Stimulated activated CD4-positive, alpha-beta T cell treated with anti-CD3 and anti-CD28 coated beads, Interleukin-4, amount 100 ng/mL, for 1 hour (primary cell): ENCODE results near the gene RNASET2.

Experiments used
- DNase-seq: peaks from one replicate; pipeline ENCODE4 v3.0.0-alpha.2; 2020

RNASET2 gene, protein sequence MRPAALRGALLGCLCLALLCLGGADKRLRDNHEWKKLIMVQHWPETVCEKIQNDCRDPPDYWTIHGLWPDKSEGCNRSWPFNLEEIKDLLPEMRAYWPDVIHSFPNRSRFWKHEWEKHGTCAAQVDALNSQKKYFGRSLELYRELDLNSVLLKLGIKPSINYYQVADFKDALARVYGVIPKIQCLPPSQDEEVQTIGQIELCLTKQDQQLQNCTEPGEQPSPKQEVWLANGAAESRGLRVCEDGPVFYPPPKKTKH

DNA sequence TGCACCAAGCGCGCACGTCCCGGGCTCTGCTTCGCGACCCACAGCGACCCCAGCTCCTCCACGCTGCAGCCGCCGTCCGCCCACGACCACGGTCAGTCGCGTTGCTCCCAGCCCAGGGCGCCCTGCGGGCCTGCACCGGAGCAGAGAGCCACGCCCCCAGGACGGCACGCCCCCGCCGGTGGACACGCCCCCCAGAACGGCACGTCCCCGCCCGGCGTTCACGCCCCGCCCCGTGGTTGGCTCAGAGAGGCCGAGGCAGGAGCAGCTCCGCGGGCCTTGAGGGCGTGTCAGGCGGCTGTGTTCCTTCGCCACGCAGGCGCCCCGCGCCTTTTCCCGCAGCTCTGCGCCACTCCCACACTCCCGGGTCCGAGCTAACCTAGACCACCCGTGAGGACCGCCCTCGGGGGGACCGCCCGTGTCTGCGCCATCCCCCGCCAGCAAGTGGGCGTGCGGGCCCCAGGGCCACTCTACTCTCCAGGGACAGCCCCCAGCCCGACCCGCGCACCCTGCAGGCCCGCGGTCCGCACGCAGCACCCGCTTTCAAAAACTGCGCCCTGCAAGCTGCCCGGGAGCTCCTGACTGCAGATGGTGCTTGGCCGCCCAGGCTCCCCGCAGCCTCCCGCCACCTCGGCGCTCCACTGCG, at the start of gene RNASET2:
TSS of gene RNASET2 (minus strand) at position 107 of the 643 bp plus-strand sequence. CDS start 368 bp downstream, outside the sequence.
- DNase-seq, result peak; percentile 100

DNA sequence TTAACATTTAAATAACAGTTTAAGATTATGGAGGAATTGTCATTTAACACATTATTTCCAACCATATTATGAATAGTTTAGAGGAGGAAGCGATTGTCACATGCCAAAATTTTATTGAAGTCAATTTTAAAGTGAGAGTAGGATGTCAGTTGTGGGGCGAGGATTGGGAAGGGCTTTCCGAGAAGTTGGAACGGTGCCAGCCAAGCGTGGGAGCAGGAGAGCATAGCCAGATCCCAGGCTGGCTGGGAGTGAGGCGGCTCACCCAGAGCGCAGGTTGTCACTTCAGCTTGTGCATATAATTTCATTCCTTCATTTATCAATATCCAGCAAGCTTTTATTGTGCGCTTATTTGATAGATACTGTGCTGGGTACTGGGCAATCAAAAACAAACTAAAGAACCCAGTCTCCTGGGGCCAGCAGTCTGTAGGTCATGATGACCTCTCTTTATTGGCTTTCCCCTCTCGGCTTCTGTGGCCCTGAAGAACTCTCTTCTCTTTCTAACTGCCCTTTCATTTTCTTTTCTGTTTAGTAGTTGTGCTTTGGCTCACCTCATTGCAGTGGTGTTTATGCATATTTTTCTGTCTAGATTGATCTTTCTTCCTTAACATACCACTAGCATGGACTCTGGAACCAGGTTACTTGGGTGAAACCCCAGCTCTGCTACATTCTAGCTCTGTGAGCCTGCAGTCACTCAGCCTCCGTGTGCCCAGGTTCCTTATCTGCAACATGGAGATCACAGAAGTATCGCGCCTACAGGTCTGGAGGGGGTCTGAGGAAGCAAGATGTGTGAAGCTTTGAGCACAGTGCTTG, 49.2 kb upstream of the RNASET2 start:
- DNase-seq, result no peak

DNA sequence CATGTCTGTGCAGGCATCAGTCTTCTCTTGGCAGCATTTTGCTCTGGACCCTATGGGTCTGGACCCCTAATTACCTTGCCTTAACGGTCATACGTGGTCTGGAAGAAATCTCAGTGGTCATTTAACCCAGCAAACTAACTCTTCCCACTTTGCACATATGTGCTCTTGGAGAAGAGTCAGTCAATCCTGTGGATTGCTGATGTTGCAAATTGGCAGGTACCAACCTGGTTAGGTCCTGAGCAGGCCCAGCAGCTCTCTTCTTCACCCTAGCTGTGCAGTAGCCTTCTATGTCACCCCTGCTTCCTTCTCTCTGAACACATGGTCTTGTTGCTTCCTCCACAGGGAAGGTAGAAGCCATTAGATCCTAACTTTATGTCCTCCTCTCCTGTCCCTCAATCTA, 44.4 kb upstream of the RNASET2 start:
- DNase-seq, result no peak

DNA sequence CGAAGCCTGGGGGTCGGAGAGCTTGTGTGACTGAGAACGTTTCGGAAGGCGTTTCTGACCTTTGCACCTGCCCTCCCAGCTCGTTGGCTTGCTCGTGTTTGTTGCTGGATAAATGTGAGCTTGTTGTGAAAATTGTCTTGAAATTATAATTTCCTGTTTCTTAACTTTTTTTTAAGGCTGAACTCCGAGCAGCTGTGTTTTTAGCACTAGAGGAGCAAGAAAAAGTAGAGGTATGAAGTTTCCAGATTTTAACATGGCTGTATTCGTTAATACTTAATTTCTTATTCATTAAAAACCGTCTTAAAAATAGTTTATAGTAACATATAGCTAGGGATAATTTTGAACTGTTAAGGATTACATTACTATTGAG, 43.5 kb upstream of the RNASET2 start:
- no peak for DNase-seq

DNA sequence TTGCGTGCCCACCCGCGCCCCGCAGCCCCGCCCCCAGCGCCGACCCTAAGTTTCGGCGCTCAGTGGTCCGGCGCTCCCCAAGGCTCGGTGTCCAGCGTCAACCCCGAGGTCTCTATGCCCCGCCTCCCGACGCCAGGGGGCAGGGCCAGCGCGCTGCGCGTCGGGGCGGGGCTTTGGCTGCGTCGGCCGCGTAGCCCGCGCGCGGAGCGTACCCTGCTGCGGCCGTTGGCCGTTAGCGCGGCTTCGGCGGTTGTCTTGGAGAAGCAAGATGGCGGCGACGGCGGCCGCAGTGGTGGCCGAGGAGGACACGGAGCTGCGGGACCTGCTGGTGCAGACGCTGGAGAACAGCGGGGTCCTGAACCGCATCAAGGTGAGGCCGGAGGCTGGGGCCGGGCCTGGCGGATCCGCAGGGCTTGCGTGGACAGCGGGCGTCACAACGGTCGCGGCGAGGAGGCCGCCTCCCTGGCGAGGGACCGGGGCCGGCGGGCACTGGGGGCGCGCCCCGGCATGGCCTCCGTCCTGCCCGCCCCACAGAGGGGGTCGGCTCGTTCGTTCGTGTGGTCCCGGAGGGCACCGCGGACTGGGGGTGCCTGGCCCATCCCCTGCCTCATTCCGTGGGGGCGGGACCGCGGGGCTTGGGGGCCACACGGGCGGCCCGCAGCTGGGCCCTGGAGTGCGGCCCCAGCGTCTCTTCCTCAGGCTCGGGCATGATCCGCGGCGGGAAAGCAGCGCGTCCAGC, 43.0 kb upstream of the RNASET2 start, which contains the start of gene CEP43:
TSS of gene CEP43 (plus strand) at position 253 of the 739 bp plus-strand sequence. CDS start at position 269, 16 bp downstream.
- DNase-seq, result peak; percentile 86

DNA sequence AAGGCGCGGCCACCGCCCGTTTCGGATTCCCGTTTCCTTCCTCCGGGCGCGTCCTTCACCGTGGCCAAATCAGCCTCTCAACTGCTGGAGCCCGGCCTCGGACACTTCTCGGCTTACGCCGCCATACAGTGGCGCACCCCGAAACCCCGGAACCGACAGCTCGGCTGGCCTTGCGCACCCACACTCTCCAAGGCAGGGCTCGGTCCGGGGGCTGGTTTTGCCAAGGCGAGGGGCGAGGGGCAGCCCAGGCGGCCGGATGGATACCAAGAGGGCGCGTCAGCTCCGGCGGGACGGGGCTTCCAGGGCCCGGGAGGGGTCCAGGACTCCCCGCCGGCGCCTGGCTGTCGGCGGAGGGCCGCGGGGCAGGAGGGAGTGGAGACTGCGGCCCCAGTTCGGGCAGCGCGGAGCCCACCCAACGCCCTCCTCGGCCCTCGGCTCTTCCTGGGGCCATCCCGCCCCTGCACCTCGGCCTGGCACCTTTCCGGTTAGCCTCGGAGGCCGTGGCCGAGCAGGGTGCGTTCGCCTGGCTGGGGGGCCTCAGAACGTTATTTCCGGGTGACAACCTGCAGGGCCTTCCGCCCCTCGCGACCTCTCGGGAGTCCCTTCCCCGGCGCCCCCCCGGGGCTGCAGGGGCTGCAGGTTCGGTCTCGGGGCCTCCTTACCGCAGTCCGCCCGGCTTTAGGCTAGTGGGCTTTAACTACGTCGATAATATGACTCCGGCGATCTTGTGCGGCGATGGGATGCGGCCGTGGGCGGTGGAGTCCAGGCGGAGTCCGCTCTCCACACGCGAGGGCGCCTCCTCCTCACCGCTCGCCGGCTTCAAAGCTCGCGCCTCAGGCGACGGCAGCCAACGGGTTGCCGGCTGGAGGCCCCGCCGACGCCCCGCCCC, 42.1 kb upstream of the RNASET2 start:
- DNase-seq, result peak; percentile 15

DNA sequence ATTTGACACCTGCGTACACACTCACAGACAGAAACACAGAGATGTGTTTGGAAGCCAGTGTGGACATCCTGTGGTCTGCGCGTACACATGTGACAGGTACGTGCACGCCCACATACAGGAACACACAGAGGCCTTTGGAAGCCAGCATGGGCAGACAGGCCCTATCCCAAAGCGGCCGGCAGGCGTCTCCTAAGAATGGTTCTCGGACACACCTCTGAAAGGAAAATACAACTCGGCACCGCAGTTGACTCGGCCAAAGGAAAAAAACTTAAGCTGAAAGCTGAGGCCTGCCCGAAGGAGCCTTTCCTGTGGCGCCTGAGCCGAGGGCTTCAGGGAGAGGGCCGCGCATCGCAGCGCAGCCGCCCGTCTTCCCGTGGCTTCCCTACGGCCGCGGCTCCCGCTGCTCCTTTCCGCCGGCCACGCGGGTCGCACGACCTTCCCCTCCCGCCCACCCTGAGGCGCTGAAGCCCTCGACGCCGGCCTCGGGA, 41.5 kb upstream of the RNASET2 start:
- DNase-seq, result peak; percentile 46

DNA sequence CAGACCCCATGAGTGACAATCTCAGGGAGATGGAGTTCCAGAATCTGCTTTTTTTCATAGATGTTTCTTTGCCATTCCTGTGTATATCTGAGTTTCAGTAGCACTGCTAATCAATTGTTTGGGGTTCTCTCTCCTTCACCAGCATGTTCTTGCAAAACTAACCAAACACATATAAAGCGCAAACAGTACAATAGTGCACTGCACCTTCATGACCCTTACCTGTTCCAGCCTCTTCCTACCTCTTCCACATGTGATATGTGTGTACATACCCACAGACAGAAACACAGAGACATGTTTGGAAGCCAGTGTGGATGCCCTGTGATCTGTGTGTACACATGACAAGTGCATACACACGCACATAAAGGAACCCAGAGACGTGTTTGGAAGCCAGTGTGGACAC, 41.0 kb upstream of the RNASET2 start:
- no peak for DNase-seq

DNA sequence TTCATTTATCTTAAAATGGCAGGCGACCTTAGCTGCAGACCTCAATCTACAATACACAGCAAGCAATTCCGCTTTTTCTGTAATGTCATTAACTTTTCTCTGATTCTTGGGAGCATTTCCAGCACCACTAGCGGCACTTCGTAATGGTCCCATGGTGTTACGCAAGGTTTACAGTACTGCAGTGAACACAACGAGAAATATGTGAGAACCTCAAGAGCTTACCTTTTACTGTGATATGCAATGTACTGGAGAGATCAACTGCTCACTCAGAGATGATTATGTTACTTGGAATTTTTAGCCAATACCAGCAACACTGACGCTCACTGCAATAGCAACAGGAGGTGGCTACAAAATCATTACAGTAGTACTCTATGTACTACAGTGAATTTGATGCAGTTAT, 40.1 kb upstream of the RNASET2 start:
- DNase-seq, result no peak

DNA sequence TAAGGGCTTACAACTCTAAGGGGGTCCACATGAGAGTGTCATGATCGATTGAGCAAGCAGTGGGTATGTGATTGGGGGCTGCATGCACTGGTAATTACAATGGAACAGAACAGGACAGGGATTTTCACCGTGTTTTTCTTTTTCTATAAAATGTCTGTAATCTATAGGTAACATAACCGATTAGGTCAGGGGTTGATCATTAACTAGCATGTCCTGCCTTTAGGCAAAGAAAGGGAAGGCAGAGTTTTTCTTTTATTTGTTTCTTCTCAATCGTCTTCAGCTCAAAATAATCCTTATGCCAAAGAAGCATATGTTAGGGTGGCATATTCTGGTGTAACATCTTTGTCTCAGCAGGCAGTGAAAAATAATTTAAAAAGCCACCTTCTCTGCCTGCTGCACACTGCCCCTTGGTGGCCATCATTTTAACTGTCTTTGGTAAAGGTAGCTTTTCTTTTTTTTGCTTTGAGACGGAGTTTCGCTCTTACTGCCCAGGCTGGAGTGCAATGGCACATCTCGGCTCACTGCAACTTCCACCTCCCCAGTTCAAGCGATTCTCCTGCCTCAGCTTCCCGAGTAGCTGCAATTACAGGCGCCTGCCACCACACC, 33.2 kb upstream of the RNASET2 start:
- DNase-seq, result peak; percentile 44

DNA sequence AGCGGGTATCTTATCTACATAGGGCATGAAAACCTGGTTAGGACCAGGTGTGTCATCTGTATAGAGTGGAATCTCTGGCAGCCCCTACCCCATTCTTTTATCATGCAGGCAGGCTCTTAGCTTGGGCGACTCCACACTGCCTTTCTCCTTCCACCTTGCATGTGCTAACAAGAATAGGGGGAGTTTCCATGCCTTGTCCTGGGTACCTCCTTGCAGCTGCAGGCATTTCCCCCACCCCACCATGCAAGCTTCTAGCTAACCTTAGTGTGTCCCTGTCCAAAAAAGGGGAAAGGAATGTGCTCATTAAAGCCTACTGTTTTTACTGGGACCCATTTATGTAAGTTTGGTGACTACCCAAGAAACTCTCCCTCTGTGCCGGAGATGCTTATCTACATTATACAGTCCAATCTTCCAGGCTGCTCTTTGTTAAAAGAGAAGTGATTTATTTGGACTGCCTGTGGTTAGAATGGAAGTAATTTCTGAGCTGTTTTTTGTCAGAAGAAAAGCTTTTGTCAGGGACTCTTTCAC, 32.4 kb upstream of the RNASET2 start:
- no peak for DNase-seq

DNA sequence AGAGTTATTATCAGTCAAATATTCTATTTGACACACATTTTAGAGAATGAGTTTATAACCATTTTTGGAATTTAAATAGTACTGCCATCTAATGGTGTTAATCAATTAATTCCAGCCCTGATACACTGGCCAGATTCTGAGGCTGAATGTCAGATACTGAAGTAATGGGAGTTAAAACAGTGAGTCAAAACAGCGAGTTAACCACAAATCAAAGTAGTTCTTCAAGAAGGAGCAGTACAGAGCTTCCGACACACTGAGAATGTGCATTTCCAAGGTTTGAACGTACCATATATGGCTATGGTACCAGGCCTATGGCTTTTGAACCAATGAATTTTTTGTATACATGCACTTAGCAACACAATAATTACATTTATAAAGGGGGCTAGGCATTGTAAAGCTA, 31.6 kb upstream of the RNASET2 start:
- DNase-seq, result no peak

DNA sequence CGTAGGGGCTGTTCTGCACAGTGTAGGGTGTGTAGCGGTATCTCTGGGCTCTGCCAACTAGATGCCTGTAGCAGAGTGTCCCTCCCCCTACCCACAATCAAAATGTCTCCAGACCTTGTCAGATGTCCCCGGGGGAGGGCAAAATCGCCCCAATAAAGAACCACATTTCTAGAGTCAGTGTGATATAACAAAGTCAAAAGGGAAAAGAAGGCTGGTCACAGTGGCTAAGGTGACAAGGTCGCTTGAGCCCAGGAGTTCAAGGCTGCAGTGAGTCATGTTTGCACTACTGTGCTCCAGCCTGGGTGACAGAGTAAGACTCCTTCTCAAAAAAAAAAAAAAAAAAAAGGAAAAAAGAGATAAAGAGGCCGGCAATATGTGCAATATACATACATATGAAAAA, 31.1 kb upstream of the RNASET2 start:
- DNase-seq, result no peak

DNA sequence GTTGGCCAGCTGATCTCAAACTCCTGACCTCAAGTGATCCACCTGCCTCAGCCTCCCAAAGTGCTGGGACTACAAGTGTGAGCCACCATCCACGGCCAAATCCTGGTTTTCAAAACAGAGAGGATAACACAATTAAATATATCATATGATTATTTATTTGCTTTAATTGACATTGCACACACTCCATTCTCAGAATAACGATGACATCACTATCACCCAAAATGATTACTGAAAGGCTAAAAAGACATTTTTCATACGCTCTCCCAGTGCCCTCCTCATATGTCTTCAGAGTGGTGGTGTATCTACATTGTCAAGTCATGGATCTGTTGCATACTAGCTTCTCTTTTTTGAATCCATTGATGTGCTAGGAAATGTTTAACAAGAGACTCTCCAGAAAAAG, 24.4 kb upstream of the RNASET2 start:
- no peak for DNase-seq

DNA sequence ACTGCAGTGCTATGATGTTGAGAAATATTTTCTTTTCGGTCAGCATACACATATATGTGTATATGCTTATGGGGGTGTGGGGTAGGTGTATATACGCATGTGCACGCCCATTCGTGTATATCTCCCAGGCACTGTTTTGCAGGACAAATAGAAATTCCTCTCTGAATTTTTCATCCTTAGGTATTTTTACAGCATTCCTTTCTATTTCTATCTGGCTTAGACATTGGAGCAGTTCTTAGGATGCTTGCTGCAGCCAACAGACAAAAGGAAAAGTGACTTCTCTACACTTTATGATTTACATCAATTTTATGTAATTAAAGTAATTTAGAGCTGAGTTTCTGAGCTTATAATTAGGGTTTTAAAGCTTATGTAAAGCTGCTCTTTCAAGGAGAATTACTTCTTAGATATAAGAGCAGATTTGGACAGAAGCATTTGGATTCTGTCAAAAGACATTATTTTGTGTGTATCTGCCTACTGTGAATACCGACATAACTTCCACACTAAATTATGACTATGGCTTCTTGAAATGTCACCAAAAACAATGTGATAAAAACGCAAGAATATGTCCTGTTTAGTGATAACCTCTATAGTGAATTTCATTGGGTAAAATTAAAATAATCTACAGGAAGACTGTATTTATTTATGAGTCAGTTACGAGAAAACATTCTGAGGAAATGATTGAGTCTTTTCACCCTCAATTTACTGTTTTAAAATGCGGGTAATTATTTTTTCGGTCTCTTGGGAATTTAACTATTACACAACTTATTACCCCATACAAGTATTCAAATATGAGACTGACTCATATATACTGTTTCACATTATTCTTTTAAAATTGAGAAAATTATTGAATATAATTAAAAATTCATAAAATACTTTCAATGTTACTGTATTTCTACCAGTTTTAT, 21.5 kb upstream of the RNASET2 start:
- no peak for DNase-seq

DNA sequence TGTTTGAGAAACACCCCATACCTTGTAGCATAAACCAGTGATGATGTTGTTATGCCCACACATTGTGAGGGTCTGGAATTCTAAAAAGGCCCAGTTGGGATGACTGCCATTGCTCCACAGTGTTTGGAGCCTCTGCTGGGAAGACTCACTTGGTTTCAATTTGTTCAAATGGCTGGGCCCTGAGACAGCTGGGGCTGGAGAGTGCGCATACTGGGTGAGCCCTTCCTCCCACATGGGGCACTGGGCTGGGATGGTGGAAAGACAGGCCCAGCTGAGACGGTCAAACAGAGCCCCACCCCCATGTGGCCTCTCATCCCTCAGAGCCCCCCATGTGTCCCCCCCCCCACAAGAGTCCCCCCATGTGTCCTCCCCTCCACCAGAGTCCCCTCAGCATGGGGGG, 20.3 kb upstream of the RNASET2 start:
- DNase-seq, result no peak

DNA sequence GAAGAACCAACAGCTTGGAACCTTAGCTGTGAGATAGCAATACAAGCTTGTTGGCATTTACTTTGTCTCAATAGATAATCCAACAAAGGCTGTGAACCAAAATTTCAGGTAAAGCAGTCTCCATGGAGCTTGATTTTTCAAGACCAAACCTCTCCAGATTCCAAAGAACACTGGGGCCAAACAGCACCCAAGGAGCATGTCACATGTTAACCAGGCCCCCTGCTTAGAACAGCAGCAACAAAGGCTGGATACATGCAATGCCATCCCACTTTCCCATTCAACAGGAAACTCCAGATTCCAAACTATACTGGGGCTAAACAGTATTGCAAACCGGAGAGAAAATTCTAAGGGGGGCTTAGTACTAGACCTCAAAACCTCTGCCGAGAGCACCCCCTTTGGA, 15.8 kb upstream of the RNASET2 start:
- no peak for DNase-seq

DNA sequence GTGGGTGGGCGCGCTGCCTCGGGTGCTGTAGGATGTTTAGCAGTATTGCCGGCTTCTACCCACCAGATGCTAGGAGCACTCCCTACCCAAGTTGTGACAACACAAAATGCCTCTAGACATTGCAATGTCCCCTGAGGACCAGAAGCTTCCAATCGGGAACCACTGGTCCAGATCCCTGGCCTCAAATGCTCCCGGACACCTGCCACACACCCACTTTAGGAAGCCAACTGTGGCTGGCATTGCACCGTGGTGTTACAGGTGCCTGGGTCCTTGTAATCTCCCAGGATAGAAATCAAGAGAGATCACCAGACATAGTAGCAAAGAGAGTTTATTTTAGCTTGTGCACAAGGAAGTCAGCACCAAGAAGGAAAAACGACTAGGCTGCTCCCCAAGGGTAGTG, 14.9 kb upstream of the RNASET2 start:
- DNase-seq, result no peak

DNA sequence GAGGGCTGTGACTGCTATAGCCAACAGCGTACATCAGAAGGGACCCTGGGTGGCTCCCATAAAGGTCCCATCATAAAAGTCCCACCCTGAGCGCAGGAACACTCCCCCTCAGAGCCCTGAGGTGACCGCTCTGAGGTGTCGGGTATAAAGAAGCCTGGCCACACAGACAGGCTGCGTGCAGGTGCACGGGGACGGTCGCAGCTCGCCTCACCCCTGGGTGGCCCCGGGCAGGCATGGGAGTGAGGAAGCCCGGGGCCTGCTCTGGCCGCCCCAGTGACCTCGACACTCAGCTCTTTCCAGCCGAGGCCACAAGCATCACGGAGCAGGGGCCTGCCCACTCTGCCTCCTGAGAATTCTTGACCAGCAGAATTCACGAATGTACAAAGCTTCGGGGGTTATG, 14.4 kb upstream of the RNASET2 start:
- DNase-seq, result no peak

DNA sequence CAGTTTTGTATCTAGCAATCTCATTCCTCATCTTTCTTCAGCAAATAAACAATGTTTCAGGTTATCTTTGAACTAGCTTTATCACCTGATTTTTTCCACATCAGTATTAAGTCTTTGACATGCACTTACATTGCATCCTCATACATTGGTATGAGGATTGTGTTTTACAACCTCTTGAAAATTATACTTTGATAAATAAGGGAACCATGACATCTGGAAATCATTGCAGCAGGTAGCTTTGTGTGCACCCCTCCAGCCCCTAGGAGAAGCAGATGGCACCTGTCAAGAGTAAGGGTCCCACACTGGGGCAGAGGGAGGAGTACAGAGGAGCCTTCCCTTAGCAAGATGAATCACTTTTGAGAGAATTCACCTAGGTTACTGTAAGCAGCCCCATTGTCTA, 13.7 kb upstream of the RNASET2 start:
- no peak for DNase-seq
